ENCODE data around the gene ARHGAP21.

ARHGAP21 gene

GRCh38 chr10:24722131-24722675, 1.5 kb downstream of the ARHGAP21 start:
- DNase-seq, result no peak

- peak; percentile 14 for DNase-seq
Observed at GRCh38 chr10:24721229-24722106, 2.2 kb downstream of the ARHGAP21 start.

DNA sequence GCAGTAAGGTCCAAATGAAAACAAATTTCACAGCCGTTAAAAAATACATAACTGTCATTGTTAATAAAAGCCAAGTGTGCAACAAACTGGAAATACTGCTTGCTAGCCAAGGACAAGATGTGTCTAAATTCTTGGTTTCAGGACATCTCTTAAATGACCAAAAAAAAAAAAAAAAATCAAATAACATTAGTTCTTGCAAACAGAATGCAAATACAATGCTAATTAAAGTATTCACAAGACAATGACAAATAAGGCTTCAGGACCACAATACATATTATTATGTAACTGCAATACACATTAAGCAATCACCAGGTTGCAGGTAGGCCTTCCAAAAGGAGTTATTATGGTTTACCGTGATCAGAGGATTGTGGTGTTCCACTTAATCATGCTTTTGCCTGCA, 3.6 kb downstream of the ARHGAP21 start:
- no peak for DNase-seq

DNA sequence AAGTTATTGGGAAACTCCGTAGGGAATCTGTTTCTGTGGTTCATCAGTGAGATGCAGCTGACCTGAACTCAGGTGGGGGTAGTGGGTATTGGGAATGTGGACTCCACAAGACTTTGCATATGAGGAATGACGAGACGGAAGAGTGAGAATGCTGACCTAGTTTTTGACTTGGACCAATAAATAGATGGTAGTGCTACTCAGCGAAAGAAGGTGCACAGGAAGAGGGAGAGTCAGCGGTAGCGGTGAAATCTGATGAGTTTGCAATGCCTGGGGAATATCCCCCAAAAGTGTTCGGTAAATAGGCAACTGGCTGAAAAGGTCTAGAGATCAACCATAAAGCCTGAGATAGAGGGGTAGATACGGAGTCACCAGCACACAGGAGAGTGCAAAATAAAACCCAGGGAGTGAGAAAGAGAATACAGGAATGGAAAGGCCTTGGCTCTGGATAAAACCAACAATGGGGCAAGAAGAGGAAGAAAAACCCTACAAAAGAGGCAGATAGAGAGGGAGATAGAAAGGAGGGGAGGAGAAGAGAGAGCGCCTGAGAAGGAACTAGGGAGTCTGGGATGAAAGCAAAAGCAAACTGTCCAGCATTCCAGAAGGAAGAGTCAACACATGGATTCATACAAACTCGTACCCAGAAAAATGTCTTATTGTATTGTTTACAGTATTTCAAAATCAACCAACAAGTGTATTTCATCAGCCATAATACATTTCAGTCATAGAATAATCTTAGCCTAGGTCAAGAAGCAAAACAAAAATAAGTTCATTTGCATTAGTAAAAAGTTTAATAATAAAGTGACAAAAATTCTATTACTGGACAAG, 5.4 kb downstream of the ARHGAP21 start:
- no peak for DNase-seq

- DNase-seq, result no peak
Observed at GRCh38 chr10:24716295-24716694, 7.4 kb downstream of the ARHGAP21 start.

GRCh38 chr10:24715246-24715769, 8.4 kb downstream of the ARHGAP21 start:
- no peak for DNase-seq

DNA sequence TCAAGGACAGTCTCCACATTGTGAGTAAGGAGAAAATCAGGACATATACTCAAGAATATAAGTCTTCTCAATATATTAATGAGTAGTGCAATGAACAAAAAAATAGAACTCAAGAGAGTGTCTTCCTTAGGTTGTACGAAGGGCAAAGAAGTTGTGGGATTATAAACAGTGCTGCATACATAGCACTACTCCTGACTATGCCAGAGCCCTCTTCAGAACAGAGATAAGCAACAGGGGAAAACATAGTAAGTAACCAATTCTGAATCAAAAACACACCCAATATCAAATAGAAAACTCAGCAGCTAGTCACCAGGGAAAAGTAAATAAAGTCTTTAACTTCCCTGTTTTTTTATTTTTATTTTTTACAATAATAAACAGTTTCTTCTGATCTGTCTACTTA, 10.6 kb downstream of the ARHGAP21 start:
- DNase-seq, result no peak

DNA sequence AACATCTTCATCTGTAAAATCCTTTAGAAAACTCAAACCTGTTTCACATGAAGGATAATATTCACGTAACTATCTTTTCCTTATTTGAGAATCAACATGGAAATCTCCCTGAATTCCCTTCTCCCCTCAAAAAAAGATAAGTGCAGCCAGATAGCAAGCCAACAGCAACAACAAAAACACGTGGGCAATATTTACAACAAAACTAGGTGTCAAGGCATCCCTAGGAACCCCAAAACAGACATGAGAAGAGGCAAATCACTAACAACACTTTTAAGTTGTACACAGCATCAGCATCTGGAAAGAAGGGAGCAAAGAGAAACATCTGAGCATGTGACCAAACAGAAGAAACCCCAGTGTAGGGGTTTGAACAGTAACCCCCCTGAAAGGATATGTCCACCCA, 12.2 kb downstream of the ARHGAP21 start:
- no peak for DNase-seq

- DNase-seq, result no peak
Observed at GRCh38 chr10:24708081-24708480, 15.6 kb downstream of the ARHGAP21 start.

- DNase-seq, result no peak
Observed at GRCh38 chr10:24707445-24707844, 16.2 kb downstream of the ARHGAP21 start.

DNA sequence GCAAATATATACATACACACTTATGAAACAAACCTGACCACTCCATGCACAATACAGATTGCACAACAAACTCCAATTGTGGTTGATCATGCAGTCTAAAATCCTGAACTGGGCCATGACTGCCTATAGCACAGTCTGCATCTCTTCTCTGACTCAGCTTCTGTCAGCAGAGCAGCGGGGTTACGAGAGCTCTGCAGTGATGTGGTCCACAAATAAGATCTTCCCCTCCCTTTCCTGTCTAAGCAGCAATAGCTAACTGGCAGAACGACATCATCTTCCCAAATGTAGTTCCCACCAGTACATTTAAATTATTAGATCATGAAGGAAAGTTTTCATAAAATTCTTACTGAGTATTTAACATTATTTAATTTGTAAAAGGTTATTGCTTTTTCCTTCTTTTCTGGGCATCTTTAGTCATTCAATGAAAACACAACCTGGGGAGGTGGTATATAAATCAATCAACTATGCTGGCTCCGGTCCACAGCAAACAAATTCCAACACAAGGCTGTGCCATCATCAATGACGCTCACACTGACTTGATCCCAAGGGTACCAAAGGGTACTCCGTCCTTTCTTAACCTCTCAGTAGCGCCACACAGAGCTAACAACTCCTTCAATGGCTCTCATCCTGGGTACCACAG, 17.1 kb downstream of the ARHGAP21 start:
- DNase-seq, result no peak

GRCh38 chr10:24703700-24704099, 20.0 kb downstream of the ARHGAP21 start:
- DNase-seq, result no peak

DNA sequence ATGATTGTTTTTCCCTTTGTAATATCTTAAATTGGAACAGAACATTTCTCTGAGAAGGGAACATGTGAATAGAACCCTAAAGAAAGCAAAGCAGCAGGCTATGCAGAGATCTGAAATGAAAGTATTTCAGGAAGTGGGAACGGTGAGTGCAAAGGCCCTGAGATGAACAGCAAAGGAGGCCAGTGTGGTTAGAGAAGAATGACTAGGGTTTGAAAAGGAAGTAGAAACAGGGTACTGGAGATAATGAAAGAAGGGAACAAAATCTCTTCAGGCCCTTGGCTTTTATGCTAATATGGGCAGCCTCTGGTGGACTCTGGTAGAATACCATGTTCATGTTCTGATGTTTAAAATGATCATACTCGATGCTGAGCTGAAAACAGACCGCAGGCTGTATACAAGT, 22.2 kb downstream of the ARHGAP21 start:
- no peak for DNase-seq

DNA sequence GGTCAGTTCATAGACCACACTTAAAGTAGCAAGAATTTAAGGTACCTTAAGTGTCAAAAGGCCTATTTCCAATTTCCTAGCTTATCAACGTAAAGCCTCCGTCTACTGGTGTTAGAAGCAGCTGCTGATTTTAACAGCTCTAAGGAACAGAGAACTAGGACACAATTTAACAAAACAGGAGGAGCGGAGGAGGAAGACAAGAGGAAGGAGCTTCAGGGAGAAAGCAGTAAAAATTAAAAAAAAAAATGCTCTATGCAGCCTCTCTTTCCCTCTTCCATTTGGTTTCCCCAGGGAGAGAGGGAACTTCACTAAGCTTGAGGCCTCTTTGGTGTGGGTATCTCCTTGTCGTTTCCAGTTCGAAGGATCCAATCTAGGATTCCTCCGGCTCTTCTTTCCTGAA, 22.7 kb downstream of the ARHGAP21 start:
- no peak for DNase-seq

GRCh38 chr10:24698270-24698669, 25.4 kb downstream of the ARHGAP21 start:
- no peak for DNase-seq

- DNase-seq, result no peak
Observed at GRCh38 chr10:24697080-24697479, 26.6 kb downstream of the ARHGAP21 start.

- no peak for DNase-seq
Observed at GRCh38 chr10:24695452-24695851, 28.2 kb downstream of the ARHGAP21 start.

DNA sequence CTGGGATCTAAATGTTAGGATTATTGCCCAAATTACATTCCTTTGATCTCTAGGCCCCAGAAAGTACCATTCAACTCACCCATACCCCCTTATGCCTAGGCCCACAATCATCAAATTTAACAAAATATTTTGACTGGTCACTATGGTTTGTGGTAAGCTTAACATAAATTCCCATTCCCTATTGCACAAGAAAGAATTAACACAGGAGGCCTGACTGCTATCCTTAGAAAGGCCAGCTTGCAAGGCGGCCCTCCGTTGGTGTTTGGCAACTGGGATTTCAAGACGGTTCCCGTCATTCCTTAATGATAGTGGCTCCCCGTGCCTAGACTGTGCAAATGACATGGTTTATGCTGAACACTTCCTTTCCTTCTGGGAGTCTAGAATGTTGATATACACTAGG, 29.6 kb downstream of the ARHGAP21 start:
- DNase-seq, result no peak

DNA sequence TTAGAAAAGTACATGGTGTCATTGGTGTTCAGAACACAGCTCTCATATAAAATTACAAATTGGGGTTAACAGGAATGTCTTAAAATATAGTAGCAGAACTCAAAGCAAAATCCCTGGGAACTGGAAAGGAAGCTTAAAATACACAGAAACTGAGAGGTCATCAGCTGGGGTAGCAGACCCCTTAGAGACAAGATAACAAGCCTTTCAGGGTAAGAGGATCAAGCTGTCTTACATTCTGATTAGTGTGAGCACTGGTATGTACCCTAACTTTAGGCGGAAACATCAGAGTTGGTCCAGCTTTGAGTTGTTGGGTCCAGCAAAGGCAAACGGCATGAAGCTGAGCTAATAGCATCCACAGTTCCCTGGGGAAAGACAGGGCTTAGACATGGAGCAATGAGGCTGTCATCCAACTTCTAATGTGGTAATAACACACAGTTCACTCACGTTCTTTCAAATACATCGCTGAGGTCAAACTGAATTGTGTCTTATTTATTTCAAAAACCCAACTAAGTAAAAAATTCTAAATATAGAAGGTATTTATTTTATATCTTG, 32.6 kb downstream of the ARHGAP21 start:
- no peak for DNase-seq

DNA sequence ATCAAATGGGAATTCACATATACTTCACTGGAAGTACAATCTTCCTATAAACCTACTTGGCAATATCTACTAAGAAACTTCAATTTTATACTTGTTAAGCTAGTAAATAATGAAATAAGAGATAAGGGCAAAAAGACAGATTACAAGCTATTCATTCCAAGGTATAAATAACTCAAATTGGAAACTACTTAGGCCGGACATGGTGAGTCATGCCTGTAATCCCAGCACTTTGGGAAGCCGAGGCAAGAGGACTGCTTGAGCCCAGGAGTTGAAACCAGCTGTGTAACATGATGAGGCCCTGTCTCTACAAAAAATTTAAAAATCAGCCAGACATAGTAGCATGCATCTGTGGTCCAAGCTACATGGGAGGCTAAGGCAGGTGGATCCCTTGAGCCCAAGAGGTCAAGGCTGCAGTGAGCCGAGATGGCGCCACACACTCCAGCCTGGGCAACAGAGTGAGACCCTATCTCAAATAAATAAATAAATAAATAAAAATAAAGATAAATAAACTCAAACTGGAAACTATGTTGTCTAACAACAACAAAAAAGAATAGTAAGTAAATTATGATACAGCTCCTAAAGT, 37.6 kb downstream of the ARHGAP21 start:
- DNase-seq, result no peak

DNA sequence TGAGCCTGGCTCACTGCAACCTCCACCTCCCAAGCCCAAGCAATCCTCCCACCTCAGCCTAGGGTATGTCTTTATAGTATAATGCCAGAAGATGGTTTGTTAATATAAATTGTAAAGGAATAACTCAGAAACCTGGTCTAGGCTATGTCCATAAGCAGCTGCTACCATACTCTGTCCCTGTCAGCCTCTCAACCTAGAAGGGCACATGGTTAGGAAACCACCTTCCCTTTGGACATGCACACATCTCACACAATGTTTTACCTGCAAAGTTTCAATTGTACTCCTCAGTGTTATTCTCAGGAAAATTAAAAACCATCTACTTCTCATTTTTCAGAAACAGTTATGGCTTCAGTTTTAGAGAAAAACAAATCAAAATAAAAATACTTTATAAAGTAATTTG, 40.1 kb downstream of the ARHGAP21 start:
- no peak for DNase-seq

DNA sequence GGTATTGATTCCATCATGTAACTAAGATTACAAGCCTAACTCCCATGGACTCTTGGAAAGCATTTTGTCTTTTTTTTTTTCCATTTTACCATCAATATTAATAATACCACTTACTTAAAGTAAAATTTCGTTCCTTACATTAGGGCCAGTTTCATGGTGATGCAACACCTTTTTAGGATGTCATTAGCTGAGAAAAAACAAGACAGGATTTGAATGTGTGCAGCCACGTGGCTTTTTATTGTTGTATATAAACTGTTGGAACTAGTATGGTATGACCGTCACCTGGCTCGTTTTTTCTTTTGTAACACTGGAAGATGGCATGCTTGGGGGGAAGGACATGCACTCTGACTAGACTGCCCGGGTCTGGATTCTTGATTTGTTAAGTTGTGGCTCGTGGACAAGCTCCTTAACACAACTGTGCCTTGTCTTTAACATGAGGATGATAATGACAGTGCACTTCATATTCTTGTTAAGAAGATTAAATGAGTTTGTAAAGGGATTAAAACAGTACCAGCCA, 42.1 kb downstream of the ARHGAP21 start:
- DNase-seq, result no peak

All from activated gamma-delta T cell (primary cell).